Fibroblast of lung (primary cell): ENCODE measurements around the gene ARHGEF7. TPM values are rescaled to one million over a fixed set of nuclear protein-coding genes. Genes with fewer than 3 reads are reported as not detected.
A peak's percentile ranks its signal among the peaks of the same experiment; 100 is the strongest.
"Not testable (repeated sequence)": the region's sequence is repeated elsewhere in the genome, so short reads cannot be mapped to it uniquely, and the experiment has no call there.

Experiments
- DNase-seq, 2 donors: peaks; one replicate each; pipeline versions ENCODE4 v3.0.0 to v3.0.0-alpha.2; 2010; ENCODE audit warnings: low read depth in 2 of 2
- H2AFZ ChIP-seq: 2 replicates; pipeline ENCODE4 v1.5.1; 2012; ENCODE audit warnings: low read length, control low read depth, inconsistent platforms
- H3K27ac ChIP-seq: 2 replicates; pipeline ENCODE4 v1.5.1; 2011; ENCODE audit warnings: low read length, control low read depth; ENCODE audit not compliant: insufficient read depth
- H3K27me3 ChIP-seq: 2 replicates; pipeline ENCODE4 v1.5.1; 2011; ENCODE audit warnings: mild to moderate bottlenecking, low read length; ENCODE audit not compliant: control insufficient read depth, insufficient read depth
- H3K36me3 ChIP-seq: 2 replicates; pipeline ENCODE4 v1.5.1; 2011; ENCODE audit warnings: low read length; ENCODE audit not compliant: control insufficient read depth, insufficient read depth
- H3K4me1 ChIP-seq: 2 replicates; pipeline ENCODE4 v1.5.1; 2011; ENCODE audit warnings: low read length; ENCODE audit not compliant: control insufficient read depth, insufficient read depth; ENCODE audit errors: extremely low read depth
- H3K4me2 ChIP-seq: 2 replicates; pipeline ENCODE4 v1.5.1; 2011; ENCODE audit warnings: low read length, control low read depth; ENCODE audit not compliant: insufficient read depth; ENCODE audit errors: extremely low read depth
- H3K4me3 ChIP-seq, 4 experiments: fragments of 200-600 bp in 1 of 4; sonication (generic) in 1 of 4; replicated peaks in 1 of 4; 2 replicates each; pipeline ENCODE4 v1.5.1; 2011 to 2016; ENCODE audit warnings: low read length in 4 of 4, low read depth in 3 of 4, mild to moderate bottlenecking in 3 of 4, control low read depth in 2 of 4, inconsistent platforms in 1 of 4, mixed read lengths in 1 of 4; ENCODE audit not compliant: insufficient read depth in 1 of 4; ENCODE audit errors: control extremely low read depth in 1 of 4
- H3K79me2 ChIP-seq: 2 replicates; pipeline ENCODE4 v1.5.1; 2012; ENCODE audit warnings: mild to moderate bottlenecking, low read length, inconsistent platforms; ENCODE audit not compliant: control insufficient read depth, insufficient read depth
- H3K9ac ChIP-seq: 2 replicates; pipeline ENCODE4 v1.5.1; 2011; ENCODE audit warnings: mild to moderate bottlenecking, low read length, control low read depth; ENCODE audit not compliant: insufficient read depth
- H3K9me3 ChIP-seq: 2 replicates; pipeline ENCODE4 v1.5.1; 2012; ENCODE audit warnings: low read depth, low read length; ENCODE audit not compliant: control insufficient read depth, insufficient read depth
- H4K20me1 ChIP-seq: 2 replicates; pipeline ENCODE4 v1.5.1; 2011; ENCODE audit warnings: low read length; ENCODE audit not compliant: control insufficient read depth, insufficient read depth; ENCODE audit errors: extremely low read depth
- CTCF ChIP-seq, 2 donors: IDR thresholded peaks in 1 of 2; conservative IDR thresholded peaks in 1 of 2; 1 replicate in 1 of 2; 2 replicates in 1 of 2; pipeline ENCODE4 v1.5.1; 2011 to 2012; ENCODE audit warnings: low read length in 2 of 2, control low read depth in 1 of 2, inconsistent platforms in 1 of 2, low read depth in 1 of 2, mild to moderate bottlenecking in 1 of 2
- EZH2 ChIP-seq: IDR thresholded peaks from 2 replicates; pipeline ENCODE4 v1.5.1; 2012; ENCODE audit warnings: low read length, control low read depth, mild to moderate bottlenecking; ENCODE audit errors: missing control alignments
- polyA plus RNA-seq, 2 donors: library from polyadenylated mRNA; depleted of rRNA in 1 of 2; stranded (reverse) in 1 of 2; unstranded in 1 of 2; fragments of >200 nt; gene quantifications; 2 replicates each; pipeline ENCODE4 v1.2.1, GENCODE V29; 2011 to 2012; ENCODE audit warnings: missing spikeins in 1 of 2
- total RNA-seq: library from RNA; depleted of rRNA; stranded (reverse); fragments of >200 nt; gene quantifications from 2 replicates; pipeline ENCODE4 v1.2.1, GENCODE V29; 2014

Gene ARHGEF7
- total and polyA plus RNA-seq, 2 donors (not counting 1 experiment from before 2014, with no cell fraction given), result 29.1 to 42.8 TPM

DNA sequence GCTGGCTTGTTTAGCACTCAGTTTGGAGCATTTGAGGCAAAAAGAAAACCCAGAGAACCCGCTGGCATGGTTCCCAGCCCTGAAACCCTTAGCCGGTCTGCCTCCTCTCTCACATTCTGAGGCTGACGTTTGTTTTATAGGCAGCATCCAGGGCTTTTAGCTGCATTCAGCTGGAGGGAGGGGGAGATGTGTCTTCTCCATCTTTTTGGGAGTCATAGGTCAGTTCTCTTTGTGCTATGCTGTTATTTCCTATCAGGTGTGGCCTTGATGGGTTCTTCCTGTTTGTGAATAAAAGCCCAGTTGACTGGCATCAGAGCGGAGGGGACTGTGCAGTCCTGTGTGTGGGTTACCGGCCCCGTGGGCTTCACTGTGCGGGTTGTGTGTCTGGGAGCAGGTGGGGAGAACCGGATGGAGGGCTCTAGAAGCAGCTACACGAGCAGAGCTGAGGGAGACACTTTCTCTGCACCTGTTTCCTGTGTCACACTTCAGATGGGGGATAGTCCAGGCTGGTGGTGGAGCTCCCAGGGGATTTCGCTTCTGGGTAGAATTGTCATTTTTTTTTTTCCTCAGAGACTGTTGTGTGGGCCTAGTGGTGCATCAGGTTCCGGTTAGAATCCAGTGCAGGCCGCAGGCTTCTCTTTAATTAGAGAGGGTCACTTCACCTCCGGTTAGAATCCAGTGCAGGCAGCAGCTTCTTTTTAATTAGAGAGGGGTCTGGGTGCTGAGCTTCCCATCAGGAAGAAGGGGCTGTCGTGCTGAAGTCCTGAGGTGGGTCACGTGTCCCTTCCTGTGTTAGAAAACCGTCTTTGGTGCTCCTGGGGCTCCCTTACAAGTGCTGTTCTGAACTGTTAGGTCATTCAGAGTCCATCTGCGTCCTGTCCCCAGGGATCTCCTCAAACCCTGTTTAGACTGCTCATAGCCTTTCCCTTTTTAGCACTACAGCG is 69.6 kb downstream of the ARHGEF7 start:
- H3K4me2 ChIP-seq, result no peak overlapping the region
- no peak for TF ChIP-seq CTCF (conservative IDR thresholded peaks at IDR 0.05 in 1 of 2, IDR thresholded peaks at IDR 0.05 in 1 of 2; ENCODE audit: low read depth in 1 of 2, low read length in 2 of 2)
- TF ChIP-seq EZH2, result no peak
- H2AFZ ChIP-seq, result no peak overlapping the region
- no peaks in the 10 kb centered on the region for H3K36me3 ChIP-seq
- H3K9me3 ChIP-seq, result no peaks in the 10 kb centered on the region
- H3K4me1 ChIP-seq, result peaks cover 17% of the 10 kb centered on the region
- H3K9ac ChIP-seq, result no peak overlapping the region
- peaks cover 78% of the 10 kb centered on the region for H3K79me2 ChIP-seq
- H4K20me1 ChIP-seq, result no peaks in the 10 kb centered on the region
- H3K27me3 ChIP-seq, result no peaks in the 10 kb centered on the region
- peak overlapping the region; percentile 24 for H3K27ac ChIP-seq
- H3K4me3 ChIP-seq, result no peak overlapping the region
- peak; percentile 20 to 37 for DNase-seq

DNA sequence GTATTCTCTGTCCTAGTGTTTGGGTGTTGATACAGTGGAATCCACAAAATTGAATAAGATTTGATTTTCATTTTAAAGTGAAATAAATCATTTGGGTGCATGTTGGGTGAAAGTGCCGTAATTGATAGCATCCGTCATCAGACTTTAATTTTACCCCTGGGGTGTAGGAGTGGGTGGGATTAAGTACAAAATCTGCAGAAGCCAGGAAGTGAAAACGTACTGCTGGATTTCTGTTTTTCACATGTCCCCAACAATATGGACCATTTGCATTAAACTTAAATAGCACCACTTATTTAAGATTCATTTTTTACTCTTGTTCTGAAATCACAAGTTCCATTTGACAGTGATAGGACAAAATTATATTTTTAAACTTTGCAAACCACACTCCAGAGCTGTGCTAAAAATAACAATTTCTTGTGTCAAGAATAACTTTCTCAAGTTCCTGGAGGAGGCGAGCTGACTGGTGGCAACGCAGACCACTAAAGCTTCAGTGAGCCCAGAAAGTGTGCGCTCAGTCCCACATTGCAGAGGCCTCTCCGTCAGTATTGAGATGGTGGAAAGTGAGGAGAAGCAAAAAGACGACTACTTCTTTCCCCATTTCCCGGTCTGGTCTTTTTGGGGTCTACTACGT is 71.3 kb downstream of the ARHGEF7 start:
- Histone ChIP-seq H3K9ac (no peak overlapping the region), H3K9me3 (no peaks in the 10 kb centered on the region), H3K27ac (no peak overlapping the region), H2AFZ (no peak overlapping the region), H3K4me3 (no peak overlapping the region), H4K20me1 (no peaks in the 10 kb centered on the region), H3K36me3 (no peaks in the 10 kb centered on the region), H3K27me3 (no peaks in the 10 kb centered on the region), H3K79me2 (peaks cover 80% of the 10 kb centered on the region), H3K4me2 (no peak overlapping the region), H3K4me1 (peaks cover 17% of the 10 kb centered on the region)
- no peak for DNase-seq
- TF ChIP-seq CTCF (conservative IDR thresholded peaks at IDR 0.05 in 1 of 2, IDR thresholded peaks at IDR 0.05 in 1 of 2; ENCODE audit: low read depth in 1 of 2, low read length in 2 of 2) (no peak), EZH2 (no peak)

GRCh38 chr13:111187960-111188541 is 72.9 kb downstream of the ARHGEF7 start:
- H3K27me3 ChIP-seq, result no peaks in the 10 kb centered on the region
- H3K4me1 ChIP-seq, result peaks cover 17% of the 10 kb centered on the region
- no peaks in the 10 kb centered on the region for H3K36me3 ChIP-seq
- peaks cover 66% of the 10 kb centered on the region for H3K79me2 ChIP-seq
- H3K4me2 ChIP-seq, result peak overlapping the region; percentile 5
- H3K27ac ChIP-seq, result peak overlapping the region; percentile 19
- TF ChIP-seq EZH2, result no peak
- no peak for TF ChIP-seq CTCF (conservative IDR thresholded peaks at IDR 0.05 in 1 of 2, IDR thresholded peaks at IDR 0.05 in 1 of 2; ENCODE audit: low read depth in 1 of 2, low read length in 2 of 2)
- H3K9me3 ChIP-seq, result no peaks in the 10 kb centered on the region
- no peak overlapping the region for H3K9ac ChIP-seq
- H2AFZ ChIP-seq, result no peak overlapping the region
- H3K4me3 ChIP-seq, result no peak overlapping the region
- no peaks in the 10 kb centered on the region for H4K20me1 ChIP-seq
- DNase-seq, result peak; percentile 24 to 72

GRCh38 chr13:111189064-111189505 is 74.0 kb downstream of the ARHGEF7 start:
- Histone ChIP-seq H3K4me1 (peaks cover 17% of the 10 kb centered on the region), H3K79me2 (peaks cover 58% of the 10 kb centered on the region)
- H3K9ac ChIP-seq, H4K20me1 ChIP-seq, DNase-seq, H3K4me3 ChIP-seq, H2AFZ ChIP-seq, H3K36me3 ChIP-seq, H3K9me3 ChIP-seq, H3K4me2 ChIP-seq, H3K27ac ChIP-seq, H3K27me3 ChIP-seq: not testable (repeated sequence)
